Right lobe of liver (tissue), 6 donors: ENCODE results near the gene DGKI. TPM values are rescaled to one million over a fixed set of nuclear protein-coding genes. Genes with fewer than 3 reads are reported as not detected.
A peak's percentile ranks its signal among the peaks of the same experiment; 100 is the strongest.

ENCODE experiments used
- ATAC-seq, 4 donors: fragments of 200-7000 bp; cut with Tn5 transposase; one replicate each; pipeline ENCODE4 v1.9.1; 2020; ENCODE audit warnings: mild to moderate bottlenecking in 4 of 4, moderate library complexity in 4 of 4
- DNase-seq, 3 donors: peaks; one replicate each; pipeline ENCODE4 v3.0.0-alpha.2; 2020
- H3K27ac ChIP-seq, 3 donors: fragments of 200-600 bp; one replicate each; pipeline ENCODE4 v1.8.0; 2022
- H3K27me3 ChIP-seq, 2 donors: fragments of 200-600 bp; one replicate each; pipeline ENCODE4 v1.8.0; 2022
- H3K36me3 ChIP-seq, 4 donors: fragments of 200-600 bp; sonication (generic) in 1 of 4; one replicate each; pipeline versions ENCODE4 v1.5.1 to v1.8.0; 2017 to 2022; ENCODE audit warnings: control low read depth in 1 of 4
- H3K4me1 ChIP-seq, 4 donors: fragments of 200-600 bp; sonication (generic) in 1 of 4; one replicate each; pipeline versions ENCODE4 v1.5.1 to v1.8.0; 2017 to 2022; ENCODE audit warnings: control low read depth in 1 of 4
- H3K4me3 ChIP-seq, 3 donors: fragments of 200-600 bp; one replicate each; pipeline ENCODE4 v1.8.0; 2022
- H3K9me3 ChIP-seq, 4 donors: fragments of 200-600 bp; sonication (generic) in 1 of 4; one replicate each; pipeline versions ENCODE4 v1.5.1 to v1.8.0; 2017 to 2022; ENCODE audit warnings: control low read depth in 1 of 4
- POLR2A ChIP-seq: fragments of 450-650 bp; IDR thresholded peaks from one replicate; pipeline ENCODE4 v1.6.1; 2017; ENCODE audit warnings: antibody characterized with exemption, mild to moderate bottlenecking
- WGBS: methylation state at CpG from one replicate; pipeline ENCODE4 v1.1.6; 2018; ENCODE audit warnings: low coverage, low lambda C conversion rate; ENCODE audit not compliant: insufficient coverage; ENCODE audit errors: missing lambda C conversion rate; 5-methylcytosine and 5-hydroxymethylcytosine counted together
- intact Hi-C, 2 donors: fragments of 100-400 bp; cut with DNase I; formaldehyde crosslinking; loops; one replicate each; pipeline versions ENCODE4 v1.11.2 to v1.14.1; 2022
- total RNA-seq, 6 experiments: library from RNA; depleted of rRNA in 2 of 6; stranded (reverse); fragments of >200 nt in 2 of 6; fragmentation: NEBNext Ultra II Directional in 3 of 6; extraction: Animal tissue kit (Norgen Biotek cat#: 25700) in 3 of 6; gene quantifications; one replicate each; pipeline versions ENCODE4 v1.1.0 to v1.2.4, GENCODE V29; 2016 to 2023
- TF ChIP-seq, protein P1 (sequence below), 4 donors: fragments of 200-600 bp in 3 of 4; fragments of 450-650 bp in 1 of 4; IDR thresholded peaks; one replicate each; pipeline versions ENCODE4 v1.5.1 to v1.8.0; 2016 to 2022; ENCODE audit warnings: antibody characterized with exemption in 4 of 4, mild to moderate bottlenecking in 2 of 4
- donor health status: DM: no; HTN: yes; CAD: no.
- donor health status: DM: no; HTN: no; CAD: no.
- donor health status: DM: no; HTN: no; CAD: no.
- donor health status: DM: no; HTN: yes; CAD: no.
- donor health status: DM: no; HTN: yes; CAD: no.

DGKI gene
- total RNA-seq, 6 experiments from 2014 or later = 0.05 to 0.35 (median 0.06) TPM; not detected in 1

DNA sequence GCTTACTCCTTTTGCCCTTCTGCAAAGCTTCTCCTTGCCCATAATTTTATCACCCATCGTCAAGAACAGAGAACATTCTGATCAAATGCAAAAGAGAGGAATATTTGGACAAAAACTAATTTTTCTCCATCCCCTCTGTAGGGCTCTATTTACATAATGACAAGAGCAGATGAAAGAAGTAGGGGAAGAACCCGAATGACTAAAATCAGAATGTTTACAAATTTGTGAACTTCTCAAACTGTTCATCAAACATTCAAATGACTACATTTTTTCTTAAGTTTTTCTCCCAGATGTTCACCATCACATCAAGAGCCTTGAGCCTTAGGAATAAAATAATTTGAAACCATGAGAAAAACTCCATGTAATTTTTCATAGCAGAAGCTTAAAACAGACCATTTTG, 119.4 kb downstream of the DGKI start:
- WGBS = 40% methylated on average over 2 of the region's 2 CpGs
- Histone ChIP-seq H3K4me3 (no peak overlapping the region), H3K9me3 (no peaks in the 10 kb centered on the region), H3K36me3 (no peaks in the 10 kb centered on the region), H3K4me1 (no peaks in the 10 kb centered on the region), H3K27ac (no peak overlapping the region), H3K27me3 (no peaks in the 10 kb centered on the region)
- no peak for ATAC-seq
- TF ChIP-seq, protein P1, sequence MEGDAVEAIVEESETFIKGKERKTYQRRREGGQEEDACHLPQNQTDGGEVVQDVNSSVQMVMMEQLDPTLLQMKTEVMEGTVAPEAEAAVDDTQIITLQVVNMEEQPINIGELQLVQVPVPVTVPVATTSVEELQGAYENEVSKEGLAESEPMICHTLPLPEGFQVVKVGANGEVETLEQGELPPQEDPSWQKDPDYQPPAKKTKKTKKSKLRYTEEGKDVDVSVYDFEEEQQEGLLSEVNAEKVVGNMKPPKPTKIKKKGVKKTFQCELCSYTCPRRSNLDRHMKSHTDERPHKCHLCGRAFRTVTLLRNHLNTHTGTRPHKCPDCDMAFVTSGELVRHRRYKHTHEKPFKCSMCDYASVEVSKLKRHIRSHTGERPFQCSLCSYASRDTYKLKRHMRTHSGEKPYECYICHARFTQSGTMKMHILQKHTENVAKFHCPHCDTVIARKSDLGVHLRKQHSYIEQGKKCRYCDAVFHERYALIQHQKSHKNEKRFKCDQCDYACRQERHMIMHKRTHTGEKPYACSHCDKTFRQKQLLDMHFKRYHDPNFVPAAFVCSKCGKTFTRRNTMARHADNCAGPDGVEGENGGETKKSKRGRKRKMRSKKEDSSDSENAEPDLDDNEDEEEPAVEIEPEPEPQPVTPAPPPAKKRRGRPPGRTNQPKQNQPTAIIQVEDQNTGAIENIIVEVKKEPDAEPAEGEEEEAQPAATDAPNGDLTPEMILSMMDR (IDR thresholded peaks at IDR 0.05) = no peak
- TF ChIP-seq POLR2A = no peak
- intact Hi-C loops = no loop called here
- DNase-seq = no peak

DNA sequence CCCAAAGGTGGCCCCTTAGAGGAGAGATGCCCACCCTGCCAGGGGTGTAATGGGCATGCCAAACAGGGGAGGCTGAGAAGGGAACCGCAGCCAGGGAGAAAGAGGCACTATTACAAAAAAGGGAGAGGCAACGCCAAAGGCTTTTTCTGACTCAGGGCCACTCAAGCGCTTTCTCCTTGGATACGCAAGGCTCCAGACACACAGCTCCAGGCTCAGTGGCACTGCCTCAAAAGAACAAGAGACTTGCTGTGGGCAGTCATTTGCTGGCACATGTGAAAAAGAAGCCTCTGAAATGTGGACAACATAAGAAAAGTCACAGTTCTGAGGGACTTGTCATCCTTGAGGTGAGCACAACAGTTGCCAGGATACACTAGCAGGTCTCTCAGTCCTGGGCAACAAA, 128.4 kb downstream of the DGKI start:
- no peak for DNase-seq
- Histone ChIP-seq H3K4me3 (no peak overlapping the region), H3K36me3 (no peaks in the 10 kb centered on the region), H3K9me3 (no peaks in the 10 kb centered on the region), H3K27me3 (no peaks in the 10 kb centered on the region), H3K4me1 (no peaks in the 10 kb centered on the region), H3K27ac (no peak overlapping the region)
- TF ChIP-seq, protein P1 (IDR thresholded peaks at IDR 0.05) = no peak
- TF ChIP-seq POLR2A = no peak
- no peak for ATAC-seq
- intact Hi-C loops = no loop called here
- 82% methylated on average over 3 of the region's 4 CpGs for WGBS

DNA sequence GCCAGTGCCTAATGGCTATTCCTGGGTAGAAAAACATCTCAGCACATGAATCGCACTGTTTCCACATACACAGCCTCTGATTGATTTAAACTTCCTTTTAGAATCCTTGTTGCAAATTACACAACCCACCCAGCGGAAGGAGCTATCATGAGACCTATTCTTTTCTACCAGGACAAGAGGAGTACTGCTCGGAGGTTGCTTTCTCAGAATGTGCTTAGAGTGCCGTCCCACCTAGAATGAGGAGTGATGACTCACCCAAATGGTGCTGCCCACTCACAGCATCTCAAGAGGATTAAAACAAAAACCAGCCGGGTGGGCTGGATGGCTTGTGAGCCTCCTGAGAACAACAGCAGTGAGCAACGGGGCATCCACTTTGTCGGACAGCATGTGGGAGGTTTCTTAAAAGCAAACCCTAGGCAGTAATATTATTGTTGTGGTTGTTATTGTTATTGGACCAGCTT, 128.9 kb downstream of the DGKI start:
- DNase-seq (no peak), ATAC-seq (peak in 2 of 4 donors; percentile 45 to 48)
- Histone ChIP-seq H3K4me3 (no peak overlapping the region), H3K4me1 (no peaks in the 10 kb centered on the region), H3K9me3 (no peaks in the 10 kb centered on the region), H3K27me3 (no peaks in the 10 kb centered on the region), H3K36me3 (no peaks in the 10 kb centered on the region), H3K27ac (peak overlapping the region in 1 of 3 donors; percentile 10)
- 60% methylated on average over 6 of the region's 7 CpGs for WGBS
- intact Hi-C loops = no loop called here
- TF ChIP-seq, protein P1 (IDR thresholded peaks at IDR 0.05) = no peak

DNA sequence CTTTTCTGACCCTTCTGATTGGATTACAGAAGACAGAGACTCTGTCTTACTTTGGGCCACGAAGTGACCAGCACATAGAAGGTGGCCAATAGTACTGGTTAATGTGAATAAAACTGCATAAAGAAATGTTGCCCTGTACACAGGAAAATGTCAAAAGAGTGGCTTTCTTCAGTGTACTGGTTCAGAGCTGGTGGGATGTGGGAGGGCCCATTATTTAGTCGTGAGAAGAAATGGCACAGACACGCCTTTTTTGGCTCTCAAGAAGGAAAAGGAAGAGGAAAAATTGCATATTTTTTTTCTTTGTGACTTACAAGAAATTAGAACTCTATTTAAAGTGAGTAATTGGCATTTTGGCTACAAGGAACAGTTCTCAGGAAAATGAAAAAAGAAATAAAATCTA, 129.7 kb downstream of the DGKI start:
- Histone ChIP-seq H3K27ac (no peak overlapping the region), H3K4me1 (no peaks in the 10 kb centered on the region), H3K9me3 (no peaks in the 10 kb centered on the region), H3K36me3 (no peaks in the 10 kb centered on the region), H3K27me3 (no peaks in the 10 kb centered on the region), H3K4me3 (no peak overlapping the region)
- TF ChIP-seq, protein P1 (IDR thresholded peaks at IDR 0.05) = no peak
- no peak for TF ChIP-seq POLR2A
- peak in 1 of 4 donors; percentile 50 for ATAC-seq
- DNase-seq = no peak
- intact Hi-C loops = no loop called here
- WGBS = 30% methylated on average over 3 of the region's 3 CpGs

DNA sequence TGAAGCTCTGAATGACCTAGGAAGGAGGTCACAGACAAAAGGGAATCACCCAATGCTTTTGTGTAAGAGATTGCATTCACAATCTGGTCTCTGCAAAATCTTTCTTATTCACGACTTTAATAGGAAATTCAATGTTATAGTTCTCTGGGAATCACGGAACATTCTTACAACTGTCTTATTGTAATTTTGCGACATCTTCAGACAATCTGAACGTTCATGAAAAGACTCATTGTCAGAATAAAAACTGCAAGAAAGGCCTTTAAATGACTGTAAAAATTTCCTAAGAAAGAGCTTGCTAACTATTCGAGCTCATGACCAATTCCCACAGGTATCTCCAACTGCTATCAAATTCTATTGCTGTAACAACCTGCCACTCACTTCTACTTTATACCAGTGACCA, 130.7 kb downstream of the DGKI start:
- no peaks in the 10 kb centered on the region for H3K9me3 ChIP-seq
- intact Hi-C loops = no loop called here
- ATAC-seq (no peak), DNase-seq (no peak)
- H3K36me3 ChIP-seq = no peaks in the 10 kb centered on the region
- no peak overlapping the region for H3K27ac ChIP-seq
- no peaks in the 10 kb centered on the region for H3K4me1 ChIP-seq
- no peak overlapping the region for H3K4me3 ChIP-seq
- TF ChIP-seq POLR2A = no peak
- TF ChIP-seq, protein P1 (IDR thresholded peaks at IDR 0.05) = no peak
- H3K27me3 ChIP-seq = no peaks in the 10 kb centered on the region
- 68% methylated on average over 5 of the region's 5 CpGs for WGBS
